ENCODE results near the gene PHF20. TPM values are rescaled to one million over a fixed set of nuclear protein-coding genes. Genes with fewer than 3 reads are reported as not detected.
A peak's percentile ranks its signal among the peaks of the same experiment; 100 is the strongest.

Gene PHF20
- total and polyA plus RNA-seq, 12 donors = 23.4 to 44.7 (median 36.0) TPM

- H3K27ac ChIP-seq = no peak overlapping the region
- intact Hi-C loops (cut with DNase I) = no loop called here
- 94 to 96% methylated on average over 2 of the region's 2 CpGs for WGBS, 2 donors
- H3K4me3 ChIP-seq = no peak overlapping the region
- no peaks in the 10 kb centered on the region for H3K4me1 ChIP-seq
- TF ChIP-seq, protein P1, sequence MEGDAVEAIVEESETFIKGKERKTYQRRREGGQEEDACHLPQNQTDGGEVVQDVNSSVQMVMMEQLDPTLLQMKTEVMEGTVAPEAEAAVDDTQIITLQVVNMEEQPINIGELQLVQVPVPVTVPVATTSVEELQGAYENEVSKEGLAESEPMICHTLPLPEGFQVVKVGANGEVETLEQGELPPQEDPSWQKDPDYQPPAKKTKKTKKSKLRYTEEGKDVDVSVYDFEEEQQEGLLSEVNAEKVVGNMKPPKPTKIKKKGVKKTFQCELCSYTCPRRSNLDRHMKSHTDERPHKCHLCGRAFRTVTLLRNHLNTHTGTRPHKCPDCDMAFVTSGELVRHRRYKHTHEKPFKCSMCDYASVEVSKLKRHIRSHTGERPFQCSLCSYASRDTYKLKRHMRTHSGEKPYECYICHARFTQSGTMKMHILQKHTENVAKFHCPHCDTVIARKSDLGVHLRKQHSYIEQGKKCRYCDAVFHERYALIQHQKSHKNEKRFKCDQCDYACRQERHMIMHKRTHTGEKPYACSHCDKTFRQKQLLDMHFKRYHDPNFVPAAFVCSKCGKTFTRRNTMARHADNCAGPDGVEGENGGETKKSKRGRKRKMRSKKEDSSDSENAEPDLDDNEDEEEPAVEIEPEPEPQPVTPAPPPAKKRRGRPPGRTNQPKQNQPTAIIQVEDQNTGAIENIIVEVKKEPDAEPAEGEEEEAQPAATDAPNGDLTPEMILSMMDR (IDR thresholded peaks at IDR 0.05) = no peak
- H3K27me3 ChIP-seq = no peaks in the 10 kb centered on the region
- ATAC-seq (no peak), DNase-seq (no peak)
- H3K9me3 ChIP-seq = no peaks in the 10 kb centered on the region
- H3K36me3 ChIP-seq = peaks cover 0 to 95% (median 32%) of the 10 kb centered on the region in 9 donors
Measured at GRCh38 chr20:35941620-35942019, 169.8 kb downstream of the PHF20 start.

GRCh38 chr20:35942243-35942642, 170.4 kb downstream of the PHF20 start:
- TF ChIP-seq, protein P1 (IDR thresholded peaks at IDR 0.05) = no peak
- H3K9me3 ChIP-seq = no peaks in the 10 kb centered on the region
- WGBS, 2 donors = 83 to 86% methylated on average over 2 of the region's 2 CpGs
- peaks cover 0 to 95% (median 32%) of the 10 kb centered on the region in 9 donors for H3K36me3 ChIP-seq
- DNase-seq (no peak), ATAC-seq (no peak)
- H3K4me1 ChIP-seq = peaks cover 0 to 1% (median 0%) of the 10 kb centered on the region in 9 donors
- H3K27ac ChIP-seq = no peak overlapping the region
- no peaks in the 10 kb centered on the region for H3K27me3 ChIP-seq
- intact Hi-C loops (cut with DNase I) = no loop called here
- no peak overlapping the region for H3K4me3 ChIP-seq

DNA sequence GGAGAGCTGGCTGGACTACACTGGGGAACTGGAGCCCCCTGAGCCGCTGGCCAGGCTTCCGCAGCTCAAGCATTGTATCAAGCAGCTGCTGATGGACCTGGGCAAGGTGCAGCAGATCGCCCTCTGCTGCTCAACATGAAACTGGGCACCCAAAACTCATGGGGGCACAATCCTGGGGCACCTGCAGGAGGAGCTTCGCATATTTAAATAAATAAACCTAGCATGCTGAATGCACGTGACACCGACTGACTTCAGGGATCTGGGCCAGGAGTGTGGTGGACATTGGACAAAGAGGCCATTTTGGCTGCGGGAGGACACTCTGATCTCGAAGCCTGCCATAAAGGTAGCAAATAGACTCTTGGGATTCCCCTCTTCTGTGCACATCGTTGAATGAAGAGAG, 175.7 kb downstream of the PHF20 start:
- Histone ChIP-seq H3K27me3 (no peaks in the 10 kb centered on the region), H3K4me3 (no peak overlapping the region), H3K36me3 (peaks cover 0 to 72% (median 3%) of the 10 kb centered on the region in 9 donors), H3K27ac (peak overlapping the region in 1 of 10 donors; percentile 50), H3K9me3 (no peaks in the 10 kb centered on the region), H3K4me1 (peaks cover 3 to 31% (median 10%) of the 10 kb centered on the region in 9 donors)
- intact Hi-C loops (cut with DNase I) = no loop called here
- WGBS, 2 donors = 84% methylated on average over 9 of the region's 9 CpGs
- peak in 2 of 8 donors; percentile 10 to 38 for ATAC-seq
- TF ChIP-seq, protein P1 (IDR thresholded peaks at IDR 0.05) = peak in 4 of 9 donors; percentile 18 to 29 (median 28)
- DNase-seq = no peak

DNA sequence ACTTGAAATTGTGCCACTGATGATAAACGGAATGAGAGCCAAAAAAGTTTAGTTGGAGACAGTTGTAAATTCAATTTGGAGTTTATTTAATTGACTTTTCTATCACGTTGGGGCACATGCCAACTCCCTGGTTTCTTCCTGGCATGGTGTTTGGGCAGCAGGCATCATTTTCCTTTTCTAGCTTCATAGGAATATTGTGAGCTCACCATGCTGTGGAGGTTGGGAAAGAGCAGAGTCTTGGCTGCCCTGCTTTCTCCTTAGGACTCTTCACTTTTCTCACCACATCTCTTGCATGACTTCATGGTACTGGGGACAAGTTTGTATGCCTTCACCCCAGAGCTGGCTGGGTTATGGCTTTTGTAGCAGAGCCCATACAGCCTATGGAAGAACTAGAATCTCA, 176.1 kb downstream of the PHF20 start:
- intact Hi-C loops (cut with DNase I) = no loop called here
- TF ChIP-seq, protein P1 (IDR thresholded peaks at IDR 0.05) = no peak
- peak overlapping the region in 1 of 10 donors; percentile 50 for H3K27ac ChIP-seq
- no peak overlapping the region for H3K4me3 ChIP-seq
- DNase-seq (peak in 1 of 2 donors; percentile 21), ATAC-seq (peak in 2 of 8 donors; percentile 28 to 59)
- H3K4me1 ChIP-seq = peaks cover 7 to 35% (median 14%) of the 10 kb centered on the region in 9 donors
- H3K27me3 ChIP-seq = no peaks in the 10 kb centered on the region
- H3K9me3 ChIP-seq = no peaks in the 10 kb centered on the region
- peaks cover 0 to 67% (median 0%) of the 10 kb centered on the region in 9 donors for H3K36me3 ChIP-seq
- 83 to 92% methylated on average over 2 of the region's 2 CpGs for WGBS, 2 donors
